Stimulated activated CD8-positive, alpha-beta memory T cell treated with anti-CD3 and anti-CD28 coated beads, Interleukin-4, amount 100 ng/mL, for 48 hours (primary cell): Measurements from ENCODE around the gene CEP131.
A peak's percentile ranks its signal among the peaks of the same experiment; 100 is the strongest.

Experiments used
- DNase-seq: peaks from one replicate; pipeline ENCODE4 v3.0.0-alpha.2; 2020

CEP131 gene

GRCh38 chr17:81143717-81144422 is 78.9 kb downstream of the CEP131 start:
- DNase-seq: no peak

- no peak for DNase-seq
These were observed 79.6 kb downstream of the CEP131 start for GRCh38 chr17:81143200-81143527.

- DNase-seq: peak; percentile 74
These were observed 80.2 kb downstream of the CEP131 start for GRCh38 chr17:81142301-81143199.

GRCh38 chr17:81140695-81141094 is 82.1 kb downstream of the CEP131 start:
- no peak for DNase-seq

- no peak for DNase-seq
These were observed 82.7 kb downstream of the CEP131 start for GRCh38 chr17:81140018-81140417.
